ENCODE results near the gene WDFY1.

DNA sequence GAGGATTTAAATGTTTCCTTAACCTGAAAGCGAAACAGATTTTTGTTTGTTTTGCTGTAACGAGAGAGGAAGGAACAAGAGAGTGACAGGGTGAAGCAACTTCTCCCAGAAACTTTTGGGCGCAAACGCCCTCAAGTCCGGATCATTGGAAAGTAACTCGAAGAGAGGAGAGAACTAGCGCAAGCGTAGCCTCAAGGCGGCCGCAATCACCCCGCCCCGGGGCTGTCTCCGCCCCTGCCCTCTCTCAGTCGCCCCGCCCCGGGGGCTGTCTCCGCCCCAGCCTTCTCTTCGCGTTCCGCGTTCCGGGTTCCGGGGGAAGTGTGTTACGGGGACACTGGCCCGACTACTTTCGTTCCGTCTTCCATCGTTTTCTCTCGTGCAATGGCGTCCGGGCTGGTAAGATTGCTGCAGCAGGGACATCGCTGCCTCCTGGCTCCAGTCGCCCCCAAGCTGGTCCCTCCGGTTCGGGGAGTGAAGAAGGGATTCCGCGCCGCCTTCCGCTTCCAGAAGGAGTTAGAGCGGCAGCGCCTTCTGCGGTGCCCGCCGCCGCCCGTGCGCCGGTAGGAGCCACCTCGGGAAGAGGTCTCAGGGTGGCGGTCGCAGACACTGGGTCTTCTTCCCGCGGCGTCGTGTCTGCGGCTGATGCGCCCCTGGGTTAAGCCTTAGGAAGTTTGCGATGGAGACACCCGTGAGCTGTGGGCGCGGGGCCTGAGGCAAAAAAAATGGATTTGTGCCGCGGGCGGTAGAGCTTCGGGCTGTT lies 12.1 kb upstream of the WDFY1 start, which contains the start of gene MRPL44:
- TF ChIP-seq, protein P1, sequence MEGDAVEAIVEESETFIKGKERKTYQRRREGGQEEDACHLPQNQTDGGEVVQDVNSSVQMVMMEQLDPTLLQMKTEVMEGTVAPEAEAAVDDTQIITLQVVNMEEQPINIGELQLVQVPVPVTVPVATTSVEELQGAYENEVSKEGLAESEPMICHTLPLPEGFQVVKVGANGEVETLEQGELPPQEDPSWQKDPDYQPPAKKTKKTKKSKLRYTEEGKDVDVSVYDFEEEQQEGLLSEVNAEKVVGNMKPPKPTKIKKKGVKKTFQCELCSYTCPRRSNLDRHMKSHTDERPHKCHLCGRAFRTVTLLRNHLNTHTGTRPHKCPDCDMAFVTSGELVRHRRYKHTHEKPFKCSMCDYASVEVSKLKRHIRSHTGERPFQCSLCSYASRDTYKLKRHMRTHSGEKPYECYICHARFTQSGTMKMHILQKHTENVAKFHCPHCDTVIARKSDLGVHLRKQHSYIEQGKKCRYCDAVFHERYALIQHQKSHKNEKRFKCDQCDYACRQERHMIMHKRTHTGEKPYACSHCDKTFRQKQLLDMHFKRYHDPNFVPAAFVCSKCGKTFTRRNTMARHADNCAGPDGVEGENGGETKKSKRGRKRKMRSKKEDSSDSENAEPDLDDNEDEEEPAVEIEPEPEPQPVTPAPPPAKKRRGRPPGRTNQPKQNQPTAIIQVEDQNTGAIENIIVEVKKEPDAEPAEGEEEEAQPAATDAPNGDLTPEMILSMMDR (IDR thresholded peaks at IDR 0.05) = no peak
- TF ChIP-seq, protein P2, sequence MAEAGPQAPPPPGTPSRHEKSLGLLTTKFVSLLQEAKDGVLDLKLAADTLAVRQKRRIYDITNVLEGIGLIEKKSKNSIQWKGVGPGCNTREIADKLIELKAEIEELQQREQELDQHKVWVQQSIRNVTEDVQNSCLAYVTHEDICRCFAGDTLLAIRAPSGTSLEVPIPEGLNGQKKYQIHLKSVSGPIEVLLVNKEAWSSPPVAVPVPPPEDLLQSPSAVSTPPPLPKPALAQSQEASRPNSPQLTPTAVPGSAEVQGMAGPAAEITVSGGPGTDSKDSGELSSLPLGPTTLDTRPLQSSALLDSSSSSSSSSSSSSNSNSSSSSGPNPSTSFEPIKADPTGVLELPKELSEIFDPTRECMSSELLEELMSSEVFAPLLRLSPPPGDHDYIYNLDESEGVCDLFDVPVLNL (CRISPR knock-in tag; IDR thresholded peaks at IDR 0.05; ENCODE audit: borderline replicate concordance, low read depth) = no peak
